A549 (cell line): Measurements from ENCODE around the gene CCDC38.

Experiments used
- CBX2 ChIP-seq: fragments of 200-600 bp; sonication (generic); IDR thresholded peaks from 2 replicates; pipeline ENCODE4 v1.6.1; 2016; ENCODE audit warnings: low read depth, mild to moderate bottlenecking, borderline replicate concordance
- CEBPB ChIP-seq, 2 experiments: fragments of >200 bp in 1 of 2; sonication (Bioruptor Twin) in 1 of 2; formaldehyde crosslinking in 1 of 2; IDR thresholded peaks; 2 replicates each; pipeline ENCODE4 v1.6.1; 2012 to 2016
- CHD2 ChIP-seq: fragments of 150-350 bp; IDR thresholded peaks from 2 replicates; pipeline ENCODE4 v1.6.1; 2014; ENCODE audit warnings: low read length; ENCODE audit not compliant: partially characterized antibody
- ESRRA ChIP-seq: fragments of 150-350 bp; IDR thresholded peaks from 2 replicates; pipeline ENCODE4 v1.6.1; 2014; ENCODE audit warnings: mild to moderate bottlenecking, low read length, borderline replicate concordance
- GATA3 ChIP-seq: IDR thresholded peaks from 2 replicates; pipeline ENCODE4 v1.6.1; 2012; ENCODE audit warnings: borderline replicate concordance
- HDAC2 ChIP-seq: fragments of 200-600 bp; sonication (generic); IDR thresholded peaks from 2 replicates; pipeline ENCODE4 v1.6.1; 2016
- MAX ChIP-seq: IDR thresholded peaks from 2 replicates; pipeline ENCODE4 v1.6.1; 2012
- POLR2A ChIP-seq: IDR thresholded peaks from 2 replicates; pipeline ENCODE4 v1.6.1; 2012; ENCODE audit warnings: mild to moderate bottlenecking, low read length
- POLR2AphosphoS2 ChIP-seq: conservative IDR thresholded peaks from 2 replicates; pipeline ENCODE4 v1.6.1; 2012; ENCODE audit warnings: low read length, improper control_type of control experiment, inconsistent platforms
- RCOR1 ChIP-seq: fragments of 150-350 bp; IDR thresholded peaks from 2 replicates; pipeline ENCODE4 v1.6.1; 2014; ENCODE audit warnings: antibody characterized with exemption, low read length, low read depth
- RFX5 ChIP-seq: fragments of 450-650 bp; IDR thresholded peaks from 2 replicates; pipeline ENCODE4 v1.7.1; 2014; ENCODE audit warnings: antibody characterized with exemption, mild to moderate bottlenecking, moderate library complexity
- RNF2 ChIP-seq: fragments of 200-600 bp; sonication (generic); IDR thresholded peaks from 2 replicates; pipeline ENCODE4 v1.6.1; 2016; ENCODE audit warnings: low read depth, mild to moderate bottlenecking, antibody characterized with exemption, moderate library complexity, borderline replicate concordance
- TF ChIP-seq, protein P1 (sequence below): fragments of >200 bp; sonication (Bioruptor Twin); formaldehyde crosslinking; IDR thresholded peaks from 3 replicates; pipeline ENCODE4 v1.5.1; 2016
- TF ChIP-seq, protein P2 (sequence below): fragments of 200-600 bp; sonication (generic); IDR thresholded peaks from 2 replicates; pipeline ENCODE4 v1.6.1; 2016; ENCODE audit warnings: antibody characterized with exemption, mild to moderate bottlenecking, moderate library complexity

- TF ChIP-seq POLR2AphosphoS2, result no peak
- no peak for TF ChIP-seq MAX
- TF ChIP-seq RCOR1, result no peak
- no peak for TF ChIP-seq GATA3
- no peak for TF ChIP-seq POLR2A
- TF ChIP-seq RFX5, result no peak
- TF ChIP-seq, protein P1, sequence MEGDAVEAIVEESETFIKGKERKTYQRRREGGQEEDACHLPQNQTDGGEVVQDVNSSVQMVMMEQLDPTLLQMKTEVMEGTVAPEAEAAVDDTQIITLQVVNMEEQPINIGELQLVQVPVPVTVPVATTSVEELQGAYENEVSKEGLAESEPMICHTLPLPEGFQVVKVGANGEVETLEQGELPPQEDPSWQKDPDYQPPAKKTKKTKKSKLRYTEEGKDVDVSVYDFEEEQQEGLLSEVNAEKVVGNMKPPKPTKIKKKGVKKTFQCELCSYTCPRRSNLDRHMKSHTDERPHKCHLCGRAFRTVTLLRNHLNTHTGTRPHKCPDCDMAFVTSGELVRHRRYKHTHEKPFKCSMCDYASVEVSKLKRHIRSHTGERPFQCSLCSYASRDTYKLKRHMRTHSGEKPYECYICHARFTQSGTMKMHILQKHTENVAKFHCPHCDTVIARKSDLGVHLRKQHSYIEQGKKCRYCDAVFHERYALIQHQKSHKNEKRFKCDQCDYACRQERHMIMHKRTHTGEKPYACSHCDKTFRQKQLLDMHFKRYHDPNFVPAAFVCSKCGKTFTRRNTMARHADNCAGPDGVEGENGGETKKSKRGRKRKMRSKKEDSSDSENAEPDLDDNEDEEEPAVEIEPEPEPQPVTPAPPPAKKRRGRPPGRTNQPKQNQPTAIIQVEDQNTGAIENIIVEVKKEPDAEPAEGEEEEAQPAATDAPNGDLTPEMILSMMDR, result no peak
- TF ChIP-seq, protein P2, sequence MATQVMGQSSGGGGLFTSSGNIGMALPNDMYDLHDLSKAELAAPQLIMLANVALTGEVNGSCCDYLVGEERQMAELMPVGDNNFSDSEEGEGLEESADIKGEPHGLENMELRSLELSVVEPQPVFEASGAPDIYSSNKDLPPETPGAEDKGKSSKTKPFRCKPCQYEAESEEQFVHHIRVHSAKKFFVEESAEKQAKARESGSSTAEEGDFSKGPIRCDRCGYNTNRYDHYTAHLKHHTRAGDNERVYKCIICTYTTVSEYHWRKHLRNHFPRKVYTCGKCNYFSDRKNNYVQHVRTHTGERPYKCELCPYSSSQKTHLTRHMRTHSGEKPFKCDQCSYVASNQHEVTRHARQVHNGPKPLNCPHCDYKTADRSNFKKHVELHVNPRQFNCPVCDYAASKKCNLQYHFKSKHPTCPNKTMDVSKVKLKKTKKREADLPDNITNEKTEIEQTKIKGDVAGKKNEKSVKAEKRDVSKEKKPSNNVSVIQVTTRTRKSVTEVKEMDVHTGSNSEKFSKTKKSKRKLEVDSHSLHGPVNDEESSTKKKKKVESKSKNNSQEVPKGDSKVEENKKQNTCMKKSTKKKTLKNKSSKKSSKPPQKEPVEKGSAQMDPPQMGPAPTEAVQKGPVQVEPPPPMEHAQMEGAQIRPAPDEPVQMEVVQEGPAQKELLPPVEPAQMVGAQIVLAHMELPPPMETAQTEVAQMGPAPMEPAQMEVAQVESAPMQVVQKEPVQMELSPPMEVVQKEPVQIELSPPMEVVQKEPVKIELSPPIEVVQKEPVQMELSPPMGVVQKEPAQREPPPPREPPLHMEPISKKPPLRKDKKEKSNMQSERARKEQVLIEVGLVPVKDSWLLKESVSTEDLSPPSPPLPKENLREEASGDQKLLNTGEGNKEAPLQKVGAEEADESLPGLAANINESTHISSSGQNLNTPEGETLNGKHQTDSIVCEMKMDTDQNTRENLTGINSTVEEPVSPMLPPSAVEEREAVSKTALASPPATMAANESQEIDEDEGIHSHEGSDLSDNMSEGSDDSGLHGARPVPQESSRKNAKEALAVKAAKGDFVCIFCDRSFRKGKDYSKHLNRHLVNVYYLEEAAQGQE, result no peak
- no peak for TF ChIP-seq RNF2
- no peak for TF ChIP-seq ESRRA
- no peak for TF ChIP-seq CBX2
- TF ChIP-seq CHD2, result no peak
- no peak for TF ChIP-seq HDAC2
- TF ChIP-seq CEBPB (IDR thresholded peaks at IDR 0.05), result no peak
Measured at GRCh38 chr12:95863337-95863736, 79.1 kb downstream of the CCDC38 start.
